ENCODE results near the gene SEPHS2. TPM values are rescaled to one million over a fixed set of nuclear protein-coding genes. Genes with fewer than 3 reads are reported as not detected.
A peak's percentile ranks its signal among the peaks of the same experiment; 100 is the strongest.
"Not testable (repeated sequence)": the region's sequence is repeated elsewhere in the genome, so short reads cannot be mapped to it uniquely, and the experiment has no call there.

The SEPHS2 gene
- total RNA-seq, 1 experiment from 2014 or later: 22.9 TPM

DNA sequence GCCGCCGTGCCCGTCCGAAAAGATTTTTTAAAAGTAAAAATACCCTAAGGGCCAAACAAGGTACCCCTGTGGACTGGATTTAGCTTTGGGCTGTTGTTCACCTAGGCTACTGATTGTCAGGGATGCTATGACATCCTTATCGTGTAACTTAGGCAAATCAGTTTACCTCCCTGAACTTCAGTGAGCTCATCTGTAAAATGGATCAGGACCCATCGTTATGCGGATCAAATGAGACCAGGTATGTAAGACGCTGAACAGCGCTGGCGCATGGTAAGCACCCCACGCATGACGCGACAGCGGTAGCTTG lies 38.9 kb downstream of the SEPHS2 start:
- DNase-seq: no peak
- H3K36me3 ChIP-seq: peaks cover 6% of the 10 kb centered on the region
- peak overlapping the region; percentile 63; the same call in 1 of the 2 replicates for H3K27ac ChIP-seq
- no peaks in the 10 kb centered on the region for H3K27me3 ChIP-seq
- H3K4me1 ChIP-seq: peaks cover 8% of the 10 kb centered on the region
- peak overlapping the region; percentile 69 for H3K4me3 ChIP-seq
- no peaks in the 10 kb centered on the region for H3K9me3 ChIP-seq (replicated peaks)

DNA sequence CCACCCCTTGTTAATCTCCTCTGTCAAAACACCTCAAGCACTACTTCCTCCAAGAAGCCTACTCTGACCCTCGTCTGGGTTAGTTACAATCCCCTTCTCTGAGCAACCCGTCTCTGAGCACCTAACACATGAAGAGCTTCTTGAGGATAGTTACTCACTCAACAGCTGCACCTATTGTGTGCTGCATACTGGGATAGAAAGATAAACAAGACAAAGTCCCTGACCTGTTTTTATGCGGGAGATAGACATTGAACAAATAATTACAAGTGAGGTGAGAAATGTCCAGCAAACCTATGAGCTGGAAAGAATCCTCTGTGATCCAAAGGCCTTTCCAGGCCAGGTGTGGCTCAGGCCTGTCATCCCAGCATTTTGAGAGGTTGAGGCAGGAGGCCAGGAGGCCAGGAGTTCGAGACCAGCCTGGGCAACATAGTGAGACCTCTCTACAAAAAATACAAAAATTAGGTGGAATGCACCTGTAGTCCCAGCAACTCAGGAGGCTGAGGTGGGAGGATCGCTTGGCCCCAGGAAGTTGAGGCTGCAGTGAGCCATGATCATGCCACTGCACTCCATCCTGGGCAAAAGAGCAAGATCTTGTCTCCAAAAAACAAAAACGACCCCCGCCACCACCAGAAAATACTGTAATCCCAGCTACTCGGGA lies 43.8 kb downstream of the SEPHS2 start:
- Histone ChIP-seq H3K27me3 (no peaks in the 10 kb centered on the region), H3K4me3 (no peak overlapping the region), H3K9me3 (replicated peaks) (no peaks in the 10 kb centered on the region), H3K36me3 (no peaks in the 10 kb centered on the region), H3K27ac (no peak overlapping the region), H3K4me1 (peaks cover 14% of the 10 kb centered on the region)
- DNase-seq: peak in 1 of 2 experiments; percentile 49

DNA sequence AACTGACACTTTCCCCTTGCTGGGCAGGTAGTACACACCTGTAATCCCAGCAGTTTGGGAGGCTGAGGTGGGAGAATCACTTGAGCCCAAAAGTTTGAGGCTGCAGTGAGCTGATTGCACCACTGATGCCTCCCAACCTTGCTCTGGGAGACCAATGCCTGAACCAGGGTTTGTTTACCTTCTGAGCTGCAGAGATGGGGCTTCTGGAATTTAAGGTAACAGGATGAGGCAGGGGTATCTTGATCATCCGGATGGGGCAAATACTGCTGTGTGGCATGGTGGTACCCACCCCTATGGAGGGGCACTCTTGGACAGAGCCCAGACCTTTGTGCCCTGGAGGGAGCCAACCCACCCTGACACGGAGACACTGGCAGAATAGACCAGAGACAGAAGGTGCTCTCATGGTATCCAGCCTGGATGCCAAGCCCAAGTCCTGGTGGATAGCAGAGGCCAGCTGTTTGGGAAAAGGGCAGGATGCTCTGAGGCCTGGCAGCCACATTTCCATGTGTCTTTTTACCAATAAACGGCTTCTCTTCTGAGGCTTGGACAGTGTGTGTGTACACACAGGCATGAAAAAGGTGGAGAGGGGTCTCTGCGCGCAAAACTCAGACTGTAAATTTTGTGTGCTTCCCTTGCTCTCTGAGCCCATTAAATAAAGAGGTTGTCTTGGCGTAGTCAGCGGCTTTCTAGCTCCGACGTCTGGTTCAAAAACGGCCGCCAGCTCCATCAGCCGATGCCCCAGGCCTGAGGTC lies 46.1 kb downstream of the SEPHS2 start:
- peak in 1 of 2 experiments; percentile 20 for DNase-seq
- peaks cover 11% of the 10 kb centered on the region for H3K4me1 ChIP-seq
- peak overlapping the region; percentile 93 for H3K27ac ChIP-seq
- no peaks in the 10 kb centered on the region for H3K27me3 ChIP-seq
- no peaks in the 10 kb centered on the region for H3K36me3 ChIP-seq
- peak overlapping the region; percentile 63 for H3K4me3 ChIP-seq
- H3K9me3 ChIP-seq (replicated peaks): no peaks in the 10 kb centered on the region

DNA sequence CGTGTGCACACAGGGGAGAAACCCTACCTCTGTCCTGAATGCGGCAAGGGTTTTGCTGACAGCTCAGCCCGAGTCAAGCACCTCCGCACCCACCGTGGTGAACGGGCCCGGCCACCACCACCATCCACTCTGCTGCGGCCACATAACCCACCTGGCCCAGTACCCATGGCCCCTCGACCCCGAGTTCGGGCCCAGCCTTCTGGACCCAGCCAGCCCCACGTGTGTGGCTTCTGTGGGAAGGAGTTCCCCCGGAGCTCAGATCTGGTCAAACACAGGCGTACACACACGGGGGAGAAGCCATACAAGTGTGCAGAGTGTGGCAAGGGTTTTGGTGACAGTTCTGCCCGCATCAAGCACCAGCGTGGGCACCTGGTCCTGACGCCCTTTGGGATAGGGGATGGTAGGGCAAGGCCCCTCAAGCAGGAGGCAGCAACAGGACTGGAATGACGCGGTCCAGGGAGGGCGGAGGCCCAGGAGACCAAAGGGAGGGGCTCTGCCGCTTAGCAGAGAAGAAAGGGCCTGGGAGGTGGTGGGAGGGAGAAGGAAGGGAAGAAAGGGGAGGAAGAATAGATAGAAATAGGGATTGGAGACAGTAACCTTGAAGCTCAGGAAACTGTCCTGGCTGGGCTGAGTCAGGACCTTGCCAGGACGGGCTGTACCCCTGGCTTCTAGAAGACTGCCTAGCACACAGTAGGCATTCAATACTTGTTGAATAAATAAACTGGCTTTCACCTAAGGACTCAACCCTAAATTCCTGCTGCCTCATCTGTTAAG lies 46.8 kb downstream of the SEPHS2 start:
- H3K9me3 ChIP-seq (replicated peaks): no peaks in the 10 kb centered on the region
- no peak overlapping the region for H3K4me3 ChIP-seq
- H3K4me1 ChIP-seq: peaks cover 11% of the 10 kb centered on the region
- no peak for DNase-seq
- no peaks in the 10 kb centered on the region for H3K27me3 ChIP-seq
- no peak overlapping the region for H3K27ac ChIP-seq
- no peaks in the 10 kb centered on the region for H3K36me3 ChIP-seq

DNA sequence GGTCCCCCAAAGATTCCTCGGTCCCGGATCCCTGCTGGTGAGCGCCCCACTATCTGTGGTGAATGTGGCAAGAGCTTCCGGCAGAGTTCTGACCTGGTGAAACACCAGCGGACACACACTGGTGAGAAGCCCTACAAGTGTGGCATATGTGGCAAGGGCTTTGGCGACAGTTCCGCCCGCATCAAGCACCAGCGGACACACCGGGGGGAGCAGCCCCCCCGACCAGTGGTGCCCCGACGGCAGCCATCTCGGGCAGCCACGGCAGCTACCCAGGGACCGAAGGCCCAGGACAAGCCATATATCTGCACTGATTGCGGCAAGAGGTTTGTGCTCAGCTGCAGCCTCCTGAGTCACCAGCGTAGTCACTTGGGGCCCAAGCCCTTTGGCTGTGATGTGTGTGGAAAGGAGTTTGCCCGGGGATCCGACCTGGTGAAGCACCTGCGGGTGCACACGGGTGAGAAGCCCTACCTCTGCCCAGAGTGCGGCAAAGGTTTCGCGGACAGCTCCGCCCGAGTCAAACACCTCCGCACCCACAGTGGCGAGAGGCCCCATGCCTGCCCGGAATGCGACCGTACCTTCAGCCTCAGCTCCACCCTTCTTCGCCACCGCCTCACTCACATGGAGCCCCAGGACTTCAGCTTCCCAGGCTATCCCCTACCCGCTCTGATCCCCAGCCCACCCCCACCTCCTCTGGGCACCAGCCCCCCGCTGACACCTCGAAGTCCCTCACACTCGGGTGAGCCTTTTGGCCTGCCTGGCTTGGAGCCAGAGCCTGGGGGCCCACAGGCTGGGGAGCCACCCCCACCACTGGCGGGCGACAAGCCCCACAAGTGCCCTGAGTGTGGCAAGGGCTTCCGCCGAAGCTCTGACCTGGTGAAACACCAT lies 47.7 kb downstream of the SEPHS2 start:
- H3K27ac ChIP-seq: no peak overlapping the region

DNA sequence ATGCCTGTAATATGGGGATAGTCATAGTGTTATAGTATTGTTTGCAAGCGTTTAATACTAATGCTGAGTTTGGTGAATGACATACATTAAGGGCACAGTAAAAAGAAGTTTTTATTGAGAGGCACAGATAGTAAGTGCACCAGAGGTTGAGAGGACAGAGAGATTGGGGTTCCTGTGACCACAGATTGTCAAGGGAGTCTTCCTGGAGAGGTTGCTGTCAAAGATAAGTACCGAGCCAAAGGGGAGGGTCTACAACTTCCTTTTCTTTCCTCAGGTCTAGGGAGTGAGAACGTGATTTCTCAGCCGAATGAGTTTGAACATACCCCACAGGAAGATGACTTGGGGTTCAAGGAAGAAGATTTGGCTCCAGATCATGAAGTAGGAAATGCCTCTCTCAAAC lies 48.6 kb downstream of the SEPHS2 start:
- no peak for DNase-seq
- Histone ChIP-seq H3K27me3 (no peaks in the 10 kb centered on the region), H3K4me1 (peaks cover 11% of the 10 kb centered on the region), H3K36me3 (no peaks in the 10 kb centered on the region), H3K4me3 (no peak overlapping the region), H3K27ac (no peak overlapping the region), H3K9me3 (replicated peaks) (no peaks in the 10 kb centered on the region)

More for the DNA sequence above, 47.7 kb downstream of the SEPHS2 start:
- Histone ChIP-seq H3K9me3 (replicated peaks) (no peaks in the 10 kb centered on the region), H3K4me3 (no peak overlapping the region), H3K36me3 (no peaks in the 10 kb centered on the region), H3K4me1 (peaks cover 11% of the 10 kb centered on the region), H3K27me3 (no peaks in the 10 kb centered on the region)
- DNase-seq: no peak

DNA sequence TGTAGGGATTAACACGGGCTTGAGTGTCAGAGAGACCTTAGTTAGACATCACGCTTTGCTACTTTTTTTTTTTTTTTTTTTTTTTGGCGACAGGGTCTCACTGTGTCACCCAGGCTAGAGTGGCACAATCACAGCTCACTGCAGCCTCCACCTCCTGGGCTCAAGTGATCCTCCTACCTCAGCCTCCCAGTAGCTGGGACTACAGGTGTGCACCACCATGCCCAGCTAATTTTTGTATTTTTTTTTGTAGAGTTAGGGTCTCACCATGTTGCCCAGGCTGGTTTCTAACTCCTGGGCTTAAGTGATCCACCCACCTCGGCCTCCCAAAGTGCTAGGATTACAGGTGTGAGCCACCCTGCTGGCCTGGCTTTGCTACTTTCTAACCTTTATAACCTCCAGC lies 49.0 kb downstream of the SEPHS2 start:
- H3K27ac ChIP-seq; H3K36me3 ChIP-seq; H3K4me3 ChIP-seq; H3K27me3 ChIP-seq; DNase-seq; H3K9me3 ChIP-seq (replicated peaks); H3K4me1 ChIP-seq: not testable (repeated sequence)

DNA sequence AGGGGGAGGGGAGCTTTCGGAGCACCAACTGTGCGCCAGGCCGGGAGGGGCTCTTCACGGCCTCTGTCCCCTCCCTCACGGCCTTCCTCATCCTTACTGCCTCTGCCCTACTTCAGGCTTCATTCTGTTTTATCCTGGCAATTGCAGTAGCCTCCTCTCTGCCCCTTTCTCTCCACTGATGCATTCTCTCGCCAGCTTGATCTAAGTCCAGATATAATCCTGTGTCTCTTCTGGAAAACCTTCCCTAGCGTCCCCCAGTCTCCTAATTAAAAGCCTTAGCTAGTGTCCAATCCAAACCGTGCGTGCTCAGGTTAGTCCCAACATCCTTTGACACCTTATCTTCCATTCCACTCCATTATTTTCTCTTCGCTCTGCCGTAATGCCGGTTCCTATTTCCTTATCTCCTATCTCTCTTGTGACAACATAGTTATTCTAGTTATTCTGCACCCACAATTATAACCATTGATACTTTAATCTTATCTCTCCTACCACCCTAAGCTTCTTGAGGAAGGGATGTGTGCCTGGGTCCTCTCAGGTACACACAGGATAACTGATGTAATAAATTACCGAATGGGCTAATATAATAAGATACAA lies 49.6 kb downstream of the SEPHS2 start:
- DNase-seq: no peak
- Histone ChIP-seq H3K4me3 (peak overlapping the region; percentile 78), H3K4me1 (peaks cover 4% of the 10 kb centered on the region), H3K9me3 (replicated peaks) (no peaks in the 10 kb centered on the region), H3K27me3 (no peaks in the 10 kb centered on the region), H3K27ac (no peak overlapping the region), H3K36me3 (no peaks in the 10 kb centered on the region)

DNA sequence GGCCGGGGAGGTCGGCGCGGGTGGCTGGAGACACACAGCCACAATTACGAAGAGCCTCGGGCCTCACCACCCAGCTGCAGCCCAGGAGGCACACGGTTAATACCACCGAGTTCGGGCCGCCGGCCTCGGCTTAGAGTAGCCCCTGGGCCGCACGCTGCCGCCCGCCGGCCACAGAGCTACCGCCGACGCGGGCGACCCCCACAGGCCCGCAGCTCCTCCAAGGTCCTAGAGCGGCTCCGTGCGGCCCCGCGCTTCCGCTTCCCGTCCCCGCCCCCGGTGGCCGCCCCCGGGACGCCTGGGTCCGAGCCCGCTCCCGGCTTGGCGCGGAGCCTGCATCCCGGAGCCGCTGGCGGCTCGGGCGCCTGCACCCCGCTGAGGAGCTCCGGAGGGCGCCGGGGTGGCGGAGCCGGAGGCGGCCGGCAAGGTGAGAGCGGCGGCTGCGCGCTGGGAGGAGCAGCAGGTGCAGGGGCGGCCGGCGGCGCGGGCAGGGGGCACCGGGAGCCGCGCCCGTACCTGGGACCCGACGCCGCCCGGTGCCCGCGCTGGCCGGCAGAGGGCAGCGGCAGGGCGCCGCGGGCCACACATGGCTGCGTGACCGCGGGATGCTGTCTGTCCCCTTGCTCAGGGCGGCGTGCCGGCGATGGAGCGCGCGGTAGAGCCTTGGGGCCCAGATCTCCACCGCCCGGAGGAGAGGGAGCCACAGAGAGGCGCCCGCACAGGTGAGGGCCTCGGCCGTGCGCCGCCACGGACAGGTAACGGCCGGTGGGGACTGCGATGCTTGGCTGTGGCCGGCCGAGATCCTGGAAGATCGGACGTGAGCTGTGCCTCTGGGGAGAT lies 50.3 kb downstream of the SEPHS2 start, which contains the start of gene ZNF48:
Gene ZNF48, plus strand, starts transcription at position 266 of the 837 bp plus-strand sequence. Its CDS starts 375 bp downstream, at position 641.
- peak; percentile 91 to 95 for DNase-seq
- H3K27ac ChIP-seq: peak within 1 kb of the TSS; percentile 64
- H3K36me3 ChIP-seq: no peaks in the 10 kb centered on the region
- no peaks in the 10 kb centered on the region for H3K9me3 ChIP-seq (replicated peaks)
- H3K27me3 ChIP-seq: no peaks in the 10 kb centered on the region
- H3K4me3 ChIP-seq: peak within 1 kb of the TSS; percentile 78
- peaks cover 4% of the 10 kb centered on the region for H3K4me1 ChIP-seq

DNA sequence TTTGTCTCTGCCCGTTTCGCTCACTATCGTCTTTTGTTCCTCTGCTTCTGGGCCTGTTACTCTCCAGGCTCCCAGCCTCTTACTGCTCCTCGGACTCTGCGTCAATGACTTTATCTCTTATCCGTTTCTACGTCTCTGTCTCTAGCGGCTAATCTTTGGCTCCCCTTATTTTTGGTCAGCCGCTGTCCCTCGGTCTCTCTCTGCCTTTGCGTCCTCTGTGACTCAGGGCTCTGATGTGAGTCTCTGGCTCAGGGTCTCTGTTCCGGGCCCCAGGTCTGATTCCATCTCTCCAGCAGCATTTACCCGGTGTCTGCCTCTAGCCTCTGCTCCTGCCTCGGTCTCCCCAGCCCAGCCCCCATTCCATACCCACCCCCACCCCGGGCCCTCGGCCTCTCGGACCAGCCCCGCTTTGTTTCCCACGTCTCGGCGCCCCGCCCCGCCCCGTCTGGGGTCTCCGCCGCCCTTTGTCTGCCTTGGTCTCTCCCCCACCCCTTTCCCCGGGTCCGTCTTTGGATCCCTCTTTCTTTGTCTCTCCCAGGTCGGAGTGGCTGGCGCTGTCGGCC lies 51.0 kb downstream of the SEPHS2 start:
- Histone ChIP-seq H3K9me3 (replicated peaks) (no peaks in the 10 kb centered on the region), H3K27me3 (no peaks in the 10 kb centered on the region), H3K36me3 (no peaks in the 10 kb centered on the region), H3K4me1 (peaks cover 4% of the 10 kb centered on the region), H3K27ac (peak overlapping the region; percentile 64), H3K4me3 (peak overlapping the region; percentile 78)
- DNase-seq: peak; percentile 29 to 50

Data from SJCRH30 (cell line).